ENCODE measurements around the gene ST3GAL5.
A peak's percentile ranks its signal among the peaks of the same experiment; 100 is the strongest.
"Not testable (repeated sequence)": the region's sequence is repeated elsewhere in the genome, so short reads cannot be mapped to it uniquely, and the experiment has no call there.

Gene ST3GAL5

DNA sequence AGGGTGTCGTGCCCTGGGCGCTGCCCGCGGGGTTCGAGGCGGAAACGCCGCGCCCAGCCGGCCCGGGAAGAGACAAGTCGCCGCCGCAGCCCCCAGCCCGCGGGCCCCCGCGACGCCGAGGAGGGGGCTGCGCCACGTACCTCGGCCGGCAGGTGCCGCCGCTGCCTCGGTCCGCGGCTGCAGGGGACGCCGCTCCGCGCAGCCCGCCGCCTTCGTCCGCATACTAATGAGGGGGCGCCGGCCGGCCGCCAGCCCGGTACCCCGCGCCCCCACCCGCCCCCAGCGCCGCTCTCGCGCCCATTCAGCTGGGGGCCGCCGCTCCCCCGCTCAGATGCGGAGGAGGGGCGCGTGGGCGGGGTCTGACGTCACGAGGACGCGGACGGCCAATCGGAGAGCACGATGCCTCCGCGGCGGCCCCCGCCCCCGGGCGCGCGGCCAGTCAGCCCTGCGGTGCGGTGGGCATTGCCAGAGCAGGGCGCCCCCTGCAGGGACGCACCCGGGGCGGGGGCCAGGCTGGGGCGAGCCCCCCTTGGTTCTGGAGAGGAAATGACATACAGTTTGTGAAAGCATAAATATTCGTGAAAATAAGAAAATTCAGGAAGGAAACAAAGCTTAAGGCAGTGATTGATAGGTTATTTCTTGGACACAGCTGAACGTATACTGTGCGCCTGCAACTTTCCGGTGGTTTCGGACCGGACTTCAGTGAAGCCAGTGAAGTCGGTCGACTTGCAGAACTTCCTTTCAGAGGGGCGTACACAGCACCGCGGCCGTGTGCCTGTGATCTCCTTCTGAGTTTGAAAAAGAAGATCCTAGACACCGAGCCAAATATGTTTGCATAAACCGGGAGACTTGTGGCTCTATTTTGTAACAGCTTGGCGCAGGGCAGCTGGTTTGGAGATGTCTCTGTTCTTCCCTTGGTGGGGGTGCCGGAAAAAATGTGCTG is at the start of gene ST3GAL5:
ST3GAL5 (minus strand) TSS at position 307 of the 943 bp plus-strand sequence; CDS start at position 222, 85 bp downstream.
- Histone ChIP-seq H3K27me3 (ENCODE audit: control insufficient read depth in 1 of 2, insufficient read depth in 2 of 2, low read length in 2 of 2) (no peaks in the 10 kb centered on the region), H3K9ac (ENCODE audit: low read length) (peak within 1 kb of the TSS; percentile 52), H3K9me3 (ENCODE audit: low read length) (no peaks in the 10 kb centered on the region), H3K36me3 (ENCODE audit: insufficient read depth, low read length) (no peaks in the 10 kb centered on the region), H3K4me3 (ENCODE audit: low read depth in 1 of 2, low read length in 2 of 2) (peak within 1 kb of the TSS; percentile 75 to 76), H3K27ac (ENCODE audit: low read depth, low read length) (peak within 1 kb of the TSS; percentile 66), H3K4me1 (ENCODE audit: insufficient read depth, low read length) (peaks cover 43% of the 10 kb centered on the region)

DNA sequence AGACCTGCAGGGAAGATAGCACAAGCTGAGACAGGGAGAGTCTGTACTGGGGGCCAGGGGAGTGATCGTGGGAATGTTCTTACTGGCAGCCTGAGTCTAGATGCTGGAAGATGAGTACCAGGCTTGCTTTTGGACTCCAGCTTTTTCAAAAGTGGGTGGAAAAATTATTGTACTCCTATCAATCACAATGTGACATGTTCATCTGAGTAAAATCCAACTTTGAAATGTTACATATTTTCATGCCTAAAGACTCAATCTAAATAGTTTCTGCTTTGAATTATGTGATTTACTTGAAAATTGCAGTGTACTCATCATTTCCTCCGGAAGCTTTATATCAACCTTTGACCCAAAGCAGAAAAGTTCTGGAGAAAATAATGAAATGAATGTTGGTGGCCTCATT is 49.7 kb upstream of the ST3GAL5 start:
- Histone ChIP-seq H3K9ac (ENCODE audit: low read length) (no peak overlapping the region), H3K9me3 (ENCODE audit: low read length) (no peaks in the 10 kb centered on the region), H3K4me1 (ENCODE audit: insufficient read depth, low read length) (peaks cover 4% of the 10 kb centered on the region), H3K27ac (ENCODE audit: low read depth, low read length) (no peak overlapping the region), H3K4me3 (ENCODE audit: low read depth in 1 of 2, low read length in 2 of 2) (no peak overlapping the region), H3K36me3 (ENCODE audit: insufficient read depth, low read length) (no peaks in the 10 kb centered on the region), H3K27me3 (ENCODE audit: control insufficient read depth in 1 of 2, insufficient read depth in 2 of 2, low read length in 2 of 2) (no peaks in the 10 kb centered on the region)

DNA sequence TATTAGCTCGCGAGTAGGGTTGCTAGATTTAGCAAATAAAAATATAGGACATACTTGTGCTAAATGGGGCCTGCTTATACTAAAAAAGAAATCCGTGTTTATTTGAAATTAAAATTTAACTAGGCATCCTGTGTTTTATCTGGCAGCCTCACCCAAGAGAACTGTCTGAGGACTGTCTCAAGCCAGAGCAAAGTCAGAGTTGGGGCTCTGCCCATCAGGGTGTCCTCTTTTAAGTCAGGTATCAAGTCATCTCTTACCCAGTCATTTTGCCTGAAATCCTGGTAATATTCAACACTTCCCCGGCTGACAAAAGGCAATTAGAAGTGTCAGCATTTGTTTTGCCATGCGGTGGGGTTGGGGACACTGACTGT is 48.3 kb upstream of the ST3GAL5 start:
- no peaks in the 10 kb centered on the region for H3K27me3 ChIP-seq (ENCODE audit: control insufficient read depth in 1 of 2, insufficient read depth in 2 of 2, low read length in 2 of 2)
- H3K27ac ChIP-seq (ENCODE audit: low read depth, low read length) = no peak overlapping the region
- no peak overlapping the region for H3K4me3 ChIP-seq (ENCODE audit: low read depth in 1 of 2, low read length in 2 of 2)

DNA sequence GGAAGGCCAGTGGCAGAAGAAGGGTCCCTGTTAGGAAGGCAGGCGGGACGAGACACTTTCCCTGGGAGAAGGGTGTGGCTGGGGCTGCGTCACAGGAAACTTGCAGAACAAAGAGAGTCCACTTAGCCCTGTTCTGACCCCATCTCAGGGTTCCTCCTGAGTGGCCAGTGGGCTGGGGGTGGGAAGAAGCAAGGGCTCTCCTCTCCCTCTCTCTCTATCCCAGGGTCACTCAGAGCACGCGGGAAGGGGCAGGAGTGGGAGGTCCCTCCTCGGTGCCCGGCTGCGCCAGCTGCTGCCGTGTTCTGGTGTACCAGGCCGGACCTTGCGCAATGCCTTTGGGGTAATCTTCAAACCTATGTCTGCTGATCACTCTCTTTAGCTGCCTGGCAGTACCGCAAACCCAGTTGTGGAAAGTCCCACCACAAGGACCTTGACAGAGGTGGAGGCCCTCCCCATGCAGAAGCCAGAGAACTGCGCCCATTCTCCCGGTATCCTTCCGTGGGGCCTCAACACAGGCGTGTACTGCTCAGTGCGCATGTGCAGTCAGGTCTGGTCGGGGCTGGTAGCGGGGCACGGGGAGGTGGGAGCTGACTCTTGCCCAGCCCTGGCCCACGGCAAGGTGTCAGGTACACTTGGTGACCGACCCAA is 47.8 kb upstream of the ST3GAL5 start:
- Histone ChIP-seq H3K9ac (ENCODE audit: low read length) (no peak overlapping the region), H3K27ac (ENCODE audit: low read depth, low read length) (no peak overlapping the region), H3K4me3 (ENCODE audit: low read depth in 1 of 2, low read length in 2 of 2) (no peak overlapping the region), H3K36me3 (ENCODE audit: insufficient read depth, low read length) (no peaks in the 10 kb centered on the region), H3K4me1 (ENCODE audit: insufficient read depth, low read length) (peaks cover 4% of the 10 kb centered on the region), H3K27me3 (ENCODE audit: control insufficient read depth in 1 of 2, insufficient read depth in 2 of 2, low read length in 2 of 2) (no peaks in the 10 kb centered on the region), H3K9me3 (ENCODE audit: low read length) (no peaks in the 10 kb centered on the region)

More for the DNA sequence above, 48.3 kb upstream of the ST3GAL5 start:
- Histone ChIP-seq H3K9me3 (ENCODE audit: low read length) (no peaks in the 10 kb centered on the region), H3K9ac (ENCODE audit: low read length) (no peak overlapping the region), H3K4me1 (ENCODE audit: insufficient read depth, low read length) (peaks cover 4% of the 10 kb centered on the region), H3K36me3 (ENCODE audit: insufficient read depth, low read length) (no peaks in the 10 kb centered on the region)

DNA sequence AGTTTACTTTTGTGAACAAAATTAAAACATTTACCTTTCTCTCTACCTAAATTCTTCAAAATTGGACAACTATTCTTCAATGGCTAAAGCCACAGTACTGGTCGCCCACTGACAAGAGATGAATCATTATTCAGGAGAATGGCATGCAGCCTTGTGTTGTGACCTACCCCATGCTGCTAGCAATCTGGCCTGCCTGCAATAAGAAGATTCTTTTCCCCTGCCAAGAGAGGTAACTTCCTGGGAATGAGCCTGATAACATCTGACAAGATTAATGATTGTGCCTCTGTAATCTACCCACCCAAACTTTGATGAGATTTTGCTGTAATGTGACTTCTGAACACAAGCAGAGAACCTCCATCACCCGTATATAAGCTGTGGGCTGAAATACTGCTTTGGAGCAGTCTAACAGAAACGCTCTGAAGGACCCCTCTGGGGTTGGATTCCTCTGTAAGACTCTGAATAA is 47.0 kb upstream of the ST3GAL5 start:
- Histone ChIP-seq H3K9ac (ENCODE audit: low read length) (no peak overlapping the region), H3K9me3 (ENCODE audit: low read length) (no peaks in the 10 kb centered on the region), H3K27me3 (ENCODE audit: control insufficient read depth in 1 of 2, insufficient read depth in 2 of 2, low read length in 2 of 2) (no peaks in the 10 kb centered on the region), H3K4me1 (ENCODE audit: insufficient read depth, low read length) (peaks cover 4% of the 10 kb centered on the region), H3K36me3 (ENCODE audit: insufficient read depth, low read length) (no peaks in the 10 kb centered on the region), H3K27ac (ENCODE audit: low read depth, low read length) (no peak overlapping the region), H3K4me3 (ENCODE audit: low read depth in 1 of 2, low read length in 2 of 2) (no peak overlapping the region)

DNA sequence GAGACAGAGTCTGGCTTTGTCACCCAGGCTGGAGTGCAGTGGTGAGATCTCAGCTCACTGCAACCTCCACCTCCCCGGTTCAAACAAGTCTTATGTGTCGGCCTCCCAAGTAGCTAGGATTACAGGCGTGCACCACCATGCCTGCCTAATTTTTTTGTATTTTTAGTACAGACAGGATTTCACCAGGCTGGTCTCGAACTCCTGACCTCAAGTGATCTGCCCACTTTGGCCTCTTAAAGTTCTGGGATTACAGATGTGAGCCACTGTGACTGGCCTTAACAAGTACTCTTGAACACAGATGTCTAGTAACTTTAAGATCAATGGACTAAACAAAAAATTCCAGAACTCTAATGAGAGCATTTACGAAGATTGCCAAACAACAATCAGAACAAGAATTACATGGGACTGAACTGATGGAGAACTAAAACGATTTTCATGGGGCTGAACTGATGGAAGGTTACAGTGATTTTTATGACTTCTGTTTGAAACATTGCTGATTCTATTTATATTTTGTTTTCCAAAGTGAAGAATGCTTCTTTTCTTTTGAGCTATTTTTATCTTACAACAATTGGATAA is 46.5 kb upstream of the ST3GAL5 start:
- no peaks in the 10 kb centered on the region for H3K9me3 ChIP-seq (ENCODE audit: low read length)
- H3K9ac ChIP-seq (ENCODE audit: low read length) = no peak overlapping the region
- H3K27ac ChIP-seq (ENCODE audit: low read depth, low read length) = no peak overlapping the region
- no peaks in the 10 kb centered on the region for H3K27me3 ChIP-seq (ENCODE audit: control insufficient read depth in 1 of 2, insufficient read depth in 2 of 2, low read length in 2 of 2)
- H3K4me3 ChIP-seq (ENCODE audit: low read depth in 1 of 2, low read length in 2 of 2) = no peak overlapping the region
- no peaks in the 10 kb centered on the region for H3K36me3 ChIP-seq (ENCODE audit: insufficient read depth, low read length)
- H3K4me1 ChIP-seq (ENCODE audit: insufficient read depth, low read length) = peaks cover 4% of the 10 kb centered on the region

DNA sequence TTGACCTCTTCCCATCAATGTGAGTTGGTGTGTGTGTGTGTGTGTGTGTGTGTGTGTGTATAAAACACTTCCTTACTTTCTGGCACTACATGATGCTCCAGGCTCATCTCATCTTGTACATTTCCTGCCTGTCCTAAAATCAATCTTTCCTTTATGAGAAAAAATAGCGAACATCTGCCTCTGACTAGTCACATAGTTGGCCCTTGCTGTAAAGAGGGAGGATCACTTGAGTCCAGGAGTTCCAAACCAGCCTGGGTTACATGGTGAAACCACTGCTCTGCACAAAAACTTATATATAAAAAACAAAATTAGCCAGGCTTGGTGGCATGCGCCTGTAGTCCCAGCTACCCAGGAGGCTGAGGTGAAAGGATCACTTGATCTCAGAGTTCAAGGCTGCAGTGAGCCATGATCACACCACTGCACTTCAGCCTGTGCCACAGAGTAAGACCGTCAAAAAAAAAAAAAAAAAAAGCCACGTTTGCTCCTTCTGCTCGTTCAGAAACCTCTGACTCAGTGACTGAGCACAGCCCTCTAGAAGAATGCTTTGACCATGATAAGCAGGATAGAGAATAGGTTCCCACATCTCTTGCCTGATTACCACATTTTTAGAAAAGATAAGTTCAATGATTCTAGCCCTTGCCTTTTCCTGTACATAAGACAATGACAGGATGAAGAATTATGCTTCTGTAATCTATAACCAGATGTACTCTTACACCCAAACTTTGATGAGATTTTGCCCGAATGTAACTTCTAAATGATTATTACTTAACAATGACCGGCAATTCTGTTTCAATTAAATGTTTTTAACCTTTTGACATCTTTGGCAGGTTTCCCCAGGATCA is 45.2 kb upstream of the ST3GAL5 start:
- Histone ChIP-seq H3K36me3 (ENCODE audit: insufficient read depth, low read length) (no peaks in the 10 kb centered on the region), H3K4me1 (ENCODE audit: insufficient read depth, low read length) (peaks cover 4% of the 10 kb centered on the region), H3K9ac (ENCODE audit: low read length) (no peak overlapping the region), H3K9me3 (ENCODE audit: low read length) (no peaks in the 10 kb centered on the region), H3K27ac (ENCODE audit: low read depth, low read length) (no peak overlapping the region), H3K4me3 (ENCODE audit: low read depth in 1 of 2, low read length in 2 of 2) (no peak overlapping the region), H3K27me3 (ENCODE audit: control insufficient read depth in 1 of 2, insufficient read depth in 2 of 2, low read length in 2 of 2) (no peaks in the 10 kb centered on the region)

DNA sequence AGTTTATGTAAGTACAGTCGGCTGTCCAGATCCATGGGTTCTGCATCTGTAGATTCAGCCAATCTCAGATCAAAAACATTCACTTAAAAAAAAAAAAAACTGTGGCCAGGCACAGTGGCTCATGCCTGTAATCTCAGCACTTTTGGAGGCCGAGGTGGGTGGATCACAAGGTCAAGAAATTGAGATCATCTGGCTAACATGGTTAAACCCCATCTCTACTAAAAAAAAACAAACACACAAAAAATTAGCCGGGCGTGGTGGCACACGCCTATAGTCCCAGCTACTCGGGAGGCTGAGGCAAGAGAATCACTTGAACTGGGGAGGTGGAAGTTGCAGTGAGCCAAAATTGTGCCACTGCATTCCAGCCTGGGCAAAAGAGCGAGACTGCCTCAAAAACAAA is 42.4 kb upstream of the ST3GAL5 start:
- H3K27ac ChIP-seq (ENCODE audit: low read depth, low read length); H3K9me3 ChIP-seq (ENCODE audit: low read length); H3K36me3 ChIP-seq (ENCODE audit: insufficient read depth, low read length); H3K27me3 ChIP-seq (ENCODE audit: control insufficient read depth in 1 of 2, insufficient read depth in 2 of 2, low read length in 2 of 2); H3K4me3 ChIP-seq (ENCODE audit: low read depth in 1 of 2, low read length in 2 of 2); H3K9ac ChIP-seq (ENCODE audit: low read length); H3K4me1 ChIP-seq (ENCODE audit: insufficient read depth, low read length): not testable (repeated sequence)

DNA sequence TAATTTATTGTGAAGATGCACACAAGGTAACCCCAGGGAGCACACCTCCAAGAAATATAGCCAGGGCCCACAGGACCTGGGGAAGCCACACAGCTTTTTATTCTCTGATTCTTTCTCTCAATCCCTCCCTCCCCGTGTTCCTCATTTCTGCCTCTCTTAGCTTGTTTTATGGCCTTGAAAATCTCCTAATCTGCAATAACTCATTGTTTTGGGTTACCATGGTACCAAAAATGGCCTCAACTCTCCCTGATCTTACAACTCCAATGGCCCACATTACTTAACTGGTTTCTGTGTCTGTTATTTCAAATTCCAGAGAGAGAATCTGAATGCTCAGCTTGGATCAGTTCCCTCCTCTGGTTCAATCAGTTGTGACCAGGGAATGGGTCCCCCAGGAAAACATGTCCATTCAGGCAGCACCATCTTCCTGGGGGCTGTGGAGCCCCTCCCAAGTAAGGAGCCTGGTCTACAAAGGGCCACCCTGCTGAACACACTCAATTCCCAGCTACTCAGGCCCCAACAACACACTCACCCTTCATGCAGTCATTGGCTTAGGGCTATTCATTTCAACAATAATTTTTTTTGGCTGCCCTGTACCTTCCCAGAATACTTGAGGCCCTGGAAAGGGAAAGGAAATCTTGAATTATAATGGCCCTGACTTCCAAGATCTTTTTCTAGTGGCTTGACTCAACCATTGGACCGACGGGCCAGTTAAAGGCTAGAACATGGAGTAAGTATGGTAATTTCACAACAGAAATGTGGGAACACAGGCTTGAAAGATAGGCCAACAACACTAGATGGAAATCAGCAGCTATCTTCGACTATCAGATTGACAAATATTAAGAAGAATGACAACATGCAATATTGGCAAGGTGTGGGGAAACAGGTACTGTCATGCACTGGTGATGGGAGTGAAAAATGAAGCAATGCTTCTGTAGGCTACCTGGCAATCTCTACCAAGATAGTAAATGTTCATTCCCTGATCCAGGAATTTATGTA is 41.6 kb upstream of the ST3GAL5 start:
- Histone ChIP-seq H3K27ac (ENCODE audit: low read depth, low read length) (no peak overlapping the region), H3K9me3 (ENCODE audit: low read length) (no peaks in the 10 kb centered on the region), H3K9ac (ENCODE audit: low read length) (no peak overlapping the region), H3K27me3 (ENCODE audit: control insufficient read depth in 1 of 2, insufficient read depth in 2 of 2, low read length in 2 of 2) (no peaks in the 10 kb centered on the region), H3K36me3 (ENCODE audit: insufficient read depth, low read length) (no peaks in the 10 kb centered on the region), H3K4me3 (ENCODE audit: low read depth in 1 of 2, low read length in 2 of 2) (no peak overlapping the region), H3K4me1 (ENCODE audit: insufficient read depth, low read length) (no peaks in the 10 kb centered on the region)
